Amniotic stem cell (primary cell): ENCODE measurements around the gene MRPL28.
"Not testable (repeated sequence)": the region's sequence is repeated elsewhere in the genome, so short reads cannot be mapped to it uniquely, and the experiment has no call there.

ENCODE experiments used
- DNase-seq: peaks from one replicate; lab custom pipeline; 2025; lab: John Stamatoyannopoulos, UW

The MRPL28 gene

GRCh38 chr16:373020-373598 is 2.8 kb upstream of the MRPL28 start:
- no peak for DNase-seq

GRCh38 chr16:372302-372983 is 2.1 kb upstream of the MRPL28 start:
- DNase-seq, result no peak

- DNase-seq, result no peak
These were observed 1.4 kb upstream of the MRPL28 start for GRCh38 chr16:371515-372301.

- no peak for DNase-seq
These were observed 709 bp upstream of the MRPL28 start for GRCh38 chr16:370979-371514.

- no peak for DNase-seq
These were observed 387 bp downstream of the MRPL28 start for GRCh38 chr16:369866-370436.

GRCh38 chr16:369275-369865 is 968 bp downstream of the MRPL28 start:
- no peak for DNase-seq

- DNase-seq, result no peak
These were observed 1.8 kb downstream of the MRPL28 start for GRCh38 chr16:368388-369158.

GRCh38 chr16:367333-367903 is 2.9 kb downstream of the MRPL28 start:
- no peak for DNase-seq

GRCh38 chr16:366476-366875 is 3.9 kb downstream of the MRPL28 start:
- no peak for DNase-seq

- no peak for DNase-seq
These were observed 5.5 kb downstream of the MRPL28 start for GRCh38 chr16:364595-365491.

GRCh38 chr16:363766-364490 is 6.4 kb downstream of the MRPL28 start:
- DNase-seq, result no peak

- no peak for DNase-seq
These were observed 7.1 kb downstream of the MRPL28 start for GRCh38 chr16:363110-363765.

GRCh38 chr16:362702-362999 is 7.7 kb downstream of the MRPL28 start:
- DNase-seq, result not testable (repeated sequence)

GRCh38 chr16:361872-362701 is 8.3 kb downstream of the MRPL28 start:
- DNase-seq, result no peak

- no peak for DNase-seq
These were observed 8.9 kb downstream of the MRPL28 start for GRCh38 chr16:361341-361871.

GRCh38 chr16:360698-361336 is 9.5 kb downstream of the MRPL28 start:
- DNase-seq, result no peak
